ENCODE data around the gene PAAF1.
A peak's percentile ranks its signal among the peaks of the same experiment; 100 is the strongest.

The PAAF1 gene

DNA sequence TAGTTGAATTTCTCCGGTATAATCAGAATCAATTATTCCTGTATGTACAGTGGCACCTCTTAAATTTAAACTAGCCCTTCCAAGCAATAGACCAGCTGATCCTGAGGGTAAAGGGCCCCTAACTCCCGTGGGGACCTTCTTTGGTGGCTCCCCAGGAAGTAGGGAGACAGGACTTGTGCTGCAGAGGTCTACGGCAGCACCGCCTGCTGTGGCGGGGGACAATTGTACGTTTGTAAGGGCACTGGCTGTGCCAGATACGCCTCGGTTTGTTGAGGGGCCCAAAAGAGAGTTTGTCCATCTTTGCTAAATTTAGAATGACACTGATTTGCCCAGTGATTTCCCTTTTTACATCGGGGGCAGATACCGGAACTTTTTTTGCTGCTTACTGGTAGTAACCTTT, 68.1 kb downstream of the PAAF1 start:
- no peak for DNase-seq

DNA sequence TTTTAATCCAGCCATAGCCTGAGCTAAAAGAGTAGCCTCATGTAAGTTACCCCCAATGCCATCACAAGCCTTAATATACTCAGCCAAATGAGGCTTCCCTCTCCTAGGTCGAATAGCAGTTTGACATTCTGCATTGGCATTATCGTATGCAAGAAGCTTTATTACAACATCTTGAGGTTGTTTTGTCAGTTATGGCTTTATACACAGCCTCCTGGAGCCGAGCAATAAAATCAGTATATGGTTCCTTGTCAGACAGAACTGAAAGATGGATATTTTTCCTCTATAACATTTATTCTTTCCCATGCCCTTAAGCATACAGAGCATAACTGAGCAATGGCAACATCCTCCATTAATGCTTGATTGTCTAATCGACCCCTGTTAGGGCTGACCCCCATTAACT, 68.6 kb downstream of the PAAF1 start:
- TF ChIP-seq GATA1 (IDR thresholded peaks at IDR 0.05; ENCODE audit: low read depth, low read length) (no peak), POLR2A (IDR thresholded peaks at IDR 0.05; ENCODE audit: low read length) (no peak)
- no peak for DNase-seq

More for the DNA sequence above, 68.1 kb downstream of the PAAF1 start:
- TF ChIP-seq POLR2A (IDR thresholded peaks at IDR 0.05; ENCODE audit: low read length) = no peak
- no peak for TF ChIP-seq GATA1 (IDR thresholded peaks at IDR 0.05; ENCODE audit: low read depth, low read length)

DNA sequence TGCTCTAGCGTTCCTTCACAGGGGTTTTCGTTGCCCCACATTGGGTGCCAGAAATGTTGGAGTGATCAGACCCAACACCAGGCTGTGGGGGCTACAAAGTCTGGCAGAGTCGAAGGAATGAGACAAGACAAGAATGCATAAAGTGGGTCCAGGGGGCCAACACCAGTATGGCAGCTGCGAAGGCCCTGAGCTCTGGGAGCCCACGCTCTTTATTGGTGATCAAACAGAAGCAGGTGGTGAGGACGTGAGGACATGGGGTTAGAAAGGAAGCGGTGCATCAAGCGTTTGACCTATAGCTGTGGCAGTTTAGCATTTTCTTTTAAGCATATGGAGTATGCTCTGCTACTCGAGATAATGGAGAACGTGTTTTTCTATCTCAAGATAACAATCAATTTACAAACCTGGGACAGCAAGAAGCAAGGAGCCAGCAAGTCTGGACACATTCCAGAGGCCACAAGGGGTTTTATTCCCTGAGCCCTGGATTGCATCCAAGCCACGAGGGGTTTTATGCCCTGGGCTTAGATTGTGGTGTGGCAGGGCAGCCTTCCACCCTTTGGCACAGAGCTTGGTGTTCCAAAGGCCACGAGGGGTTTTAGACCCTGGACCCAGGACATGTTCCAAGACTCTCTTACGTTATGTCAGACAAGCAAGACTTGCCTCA, 70.1 kb downstream of the PAAF1 start:
- DNase-seq = no peak
- TF ChIP-seq POLR2A (IDR thresholded peaks at IDR 0.05; ENCODE audit: low read length) = no peak
- no peak for TF ChIP-seq GATA1 (IDR thresholded peaks at IDR 0.05; ENCODE audit: low read depth, low read length)

DNA sequence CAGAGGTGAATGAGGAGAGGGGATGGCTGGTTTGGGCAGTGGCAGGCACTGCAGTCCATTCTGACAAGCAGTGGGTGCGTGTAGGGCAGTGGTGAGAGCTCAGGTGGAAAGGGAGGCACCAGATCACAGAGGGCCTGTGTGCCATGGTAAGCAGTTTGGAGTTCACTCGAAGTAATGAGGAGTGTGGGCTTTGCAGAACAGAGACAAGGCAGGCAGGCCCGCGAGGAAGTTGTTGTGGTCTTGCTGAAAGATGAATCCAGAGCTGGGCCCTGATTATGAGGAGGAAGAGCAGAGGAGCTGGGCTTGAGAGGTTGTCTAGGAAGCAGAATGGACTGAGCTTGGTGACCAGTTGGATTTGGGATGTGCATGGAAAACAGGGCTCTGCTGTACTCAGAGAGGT, 72.4 kb downstream of the PAAF1 start:
- TF ChIP-seq GATA1 (IDR thresholded peaks at IDR 0.05; ENCODE audit: low read depth, low read length) = no peak
- no peak for TF ChIP-seq POLR2A (IDR thresholded peaks at IDR 0.05; ENCODE audit: low read length)
- DNase-seq = no peak

DNA sequence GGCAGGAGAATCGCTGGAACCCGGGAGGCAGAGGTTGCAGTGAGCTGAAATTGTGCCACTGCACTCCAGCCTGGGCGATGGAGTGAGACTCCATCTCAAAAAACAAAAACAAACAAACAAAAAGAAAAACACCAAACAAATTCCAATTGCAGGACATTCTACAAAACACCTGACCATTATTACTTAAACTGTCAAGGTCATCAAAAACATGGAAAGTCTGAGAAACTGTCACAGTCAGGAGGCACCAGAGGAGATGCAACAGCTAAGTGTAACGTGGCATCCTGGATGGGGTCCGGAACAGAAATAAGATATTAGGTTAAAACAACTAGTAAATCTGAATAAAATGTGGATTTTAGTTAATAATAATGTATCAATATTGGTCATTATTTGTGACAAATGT, 73.1 kb downstream of the PAAF1 start:
- no peak for DNase-seq
- TF ChIP-seq POLR2A (IDR thresholded peaks at IDR 0.05; ENCODE audit: low read length) (no peak), GATA1 (IDR thresholded peaks at IDR 0.05; ENCODE audit: low read depth, low read length) (no peak)

DNA sequence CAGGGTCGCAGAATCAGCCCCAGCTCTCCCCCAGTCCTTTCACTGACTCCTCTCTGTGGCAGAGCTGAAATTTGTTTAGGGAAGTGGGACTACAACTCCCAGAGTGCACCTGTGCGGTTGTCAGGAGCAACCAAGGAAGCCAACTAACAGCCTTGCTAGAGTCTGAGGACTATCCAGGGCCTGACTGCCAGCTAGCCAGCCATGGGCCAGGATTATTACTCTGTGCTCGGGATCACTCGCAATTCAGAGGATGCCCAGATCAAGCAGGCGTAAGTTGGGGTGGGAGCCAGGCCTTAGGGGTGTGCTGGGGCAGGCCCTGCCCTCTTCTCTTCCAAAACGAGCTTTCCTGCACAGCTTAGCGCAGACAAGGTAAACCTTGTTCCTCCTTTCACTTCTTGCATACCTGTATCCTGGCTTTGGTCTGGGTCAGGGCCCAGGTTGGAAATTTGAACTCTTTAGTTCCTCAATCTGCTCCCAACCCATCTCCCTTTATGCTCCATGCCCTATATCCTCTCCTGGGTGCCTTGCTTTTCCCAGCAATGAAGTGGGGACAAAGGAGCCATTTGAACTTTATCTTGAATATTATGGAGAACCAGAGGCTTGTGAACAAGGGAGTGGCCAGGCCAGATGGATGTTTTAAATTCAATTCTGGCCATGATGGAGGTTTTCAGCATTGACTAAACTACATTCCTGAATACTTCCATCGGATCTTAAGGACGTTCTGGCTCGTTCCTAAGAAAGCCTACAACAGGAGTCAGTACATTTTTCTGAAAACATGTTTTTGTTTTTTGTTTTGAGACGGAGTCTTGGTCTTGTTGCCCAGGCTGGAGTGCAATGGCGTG, 74.3 kb downstream of the PAAF1 start, which contains the start of gene DNAJB13:
Gene DNAJB13 (plus strand): TSS at position 158 of the 842 bp plus-strand sequence. CDS start 44 bp downstream, at position 202.
- TF ChIP-seq GATA1 (IDR thresholded peaks at IDR 0.05; ENCODE audit: low read depth, low read length) (no peak), POLR2A (IDR thresholded peaks at IDR 0.05; ENCODE audit: low read length) (no peak)
- peak; percentile 44 to 55 for DNase-seq

DNA sequence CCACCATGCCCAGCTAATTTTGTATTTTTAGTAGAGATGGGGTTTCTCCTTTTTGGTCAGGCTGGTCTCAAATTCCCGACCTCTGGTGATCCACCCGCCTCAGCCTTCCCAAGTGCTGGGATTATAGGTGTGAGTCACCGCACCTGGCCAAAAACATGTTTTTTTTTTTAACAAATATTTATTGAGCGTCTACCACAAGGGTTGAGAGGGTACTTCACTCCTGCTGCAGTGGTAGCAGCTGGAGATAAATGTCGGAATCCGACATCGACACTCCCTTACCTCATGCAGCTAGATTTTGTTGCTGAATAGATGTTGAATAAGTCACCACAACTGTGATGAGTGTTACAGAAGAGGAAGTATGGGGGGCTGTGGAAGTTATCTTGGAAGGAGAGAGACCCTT, 75.0 kb downstream of the PAAF1 start:
- DNase-seq = no peak
- no peak for TF ChIP-seq GATA1 (IDR thresholded peaks at IDR 0.05; ENCODE audit: low read depth, low read length)

DNA sequence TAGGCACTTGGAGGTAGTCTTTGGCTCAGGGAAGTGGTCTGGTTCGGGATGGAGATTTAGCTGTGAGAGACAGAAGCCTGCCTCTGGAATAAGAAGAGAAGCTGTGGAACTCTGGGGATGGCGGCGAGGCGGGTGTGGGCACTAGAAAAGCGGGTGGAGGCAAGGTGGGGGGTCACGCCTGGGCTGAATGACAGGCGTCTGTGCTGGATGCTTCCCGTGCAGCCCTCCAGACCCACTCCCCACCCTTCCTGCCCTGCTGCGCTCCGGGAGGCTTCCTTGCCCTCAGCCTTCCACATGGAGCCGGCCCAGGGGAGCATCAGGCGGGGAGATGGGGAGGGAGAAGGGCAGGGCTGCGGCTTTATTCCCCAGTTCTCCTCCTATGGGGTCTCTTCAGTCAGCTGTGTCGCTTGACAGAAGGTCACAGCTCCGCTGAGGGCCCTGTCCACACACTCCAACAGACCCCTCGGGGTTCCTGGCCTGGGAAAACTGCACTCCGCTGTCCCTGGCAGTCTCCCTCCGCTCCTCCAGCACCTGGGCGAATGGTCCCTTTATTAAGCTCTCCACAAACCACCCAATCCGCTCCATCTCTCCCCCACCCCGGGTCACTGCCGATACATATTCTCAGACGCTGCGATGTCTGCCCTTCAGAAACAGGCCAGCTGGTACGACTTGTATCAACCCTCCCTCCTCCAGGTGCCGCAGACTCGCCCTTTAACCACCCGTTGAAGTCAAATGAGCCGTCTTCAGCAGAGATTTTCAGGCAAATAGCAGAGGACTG, 80.3 kb downstream of the PAAF1 start:
- TF ChIP-seq GATA1 (IDR thresholded peaks at IDR 0.05; ENCODE audit: low read depth, low read length) (no peak), POLR2A (IDR thresholded peaks at IDR 0.05; ENCODE audit: low read length) (no peak)
- DNase-seq = no peak

DNA sequence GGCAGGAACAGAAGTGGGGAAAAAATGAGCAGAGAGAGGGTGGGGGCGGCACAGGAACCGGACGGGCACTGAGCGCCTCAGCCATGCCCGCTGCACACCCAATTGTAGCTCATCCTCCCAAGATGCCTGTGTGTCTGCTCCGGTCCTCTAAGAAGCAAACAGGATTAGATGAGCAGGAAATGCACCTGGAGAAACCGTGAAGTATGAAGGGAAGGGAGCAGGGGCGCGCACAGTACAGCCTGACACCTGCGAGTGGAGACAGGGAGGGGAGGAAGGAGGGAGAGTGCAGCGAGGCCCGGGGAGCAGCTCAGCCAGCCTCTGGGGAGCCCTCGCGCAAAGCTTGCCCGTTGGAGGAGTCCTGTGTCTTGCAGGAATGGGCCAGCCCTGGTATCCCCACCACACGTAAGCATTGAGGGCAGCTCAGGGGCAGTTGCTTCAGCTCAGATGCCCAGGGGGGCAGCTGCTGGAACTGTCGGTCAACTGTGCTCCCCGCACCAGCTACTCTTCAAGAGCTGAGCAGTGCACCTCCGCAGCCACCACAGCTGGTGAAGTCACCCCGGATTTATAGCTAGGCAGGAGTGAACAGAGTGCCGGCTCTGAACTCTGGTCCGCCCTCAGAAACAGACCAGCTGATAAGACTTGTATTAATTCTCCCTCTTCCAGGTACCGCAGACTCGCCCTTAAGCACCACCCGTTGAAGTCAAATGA, 81.0 kb downstream of the PAAF1 start:
- no peak for DNase-seq
- TF ChIP-seq GATA1 (IDR thresholded peaks at IDR 0.05; ENCODE audit: low read depth, low read length) (no peak), POLR2A (IDR thresholded peaks at IDR 0.05; ENCODE audit: low read length) (no peak)

DNA sequence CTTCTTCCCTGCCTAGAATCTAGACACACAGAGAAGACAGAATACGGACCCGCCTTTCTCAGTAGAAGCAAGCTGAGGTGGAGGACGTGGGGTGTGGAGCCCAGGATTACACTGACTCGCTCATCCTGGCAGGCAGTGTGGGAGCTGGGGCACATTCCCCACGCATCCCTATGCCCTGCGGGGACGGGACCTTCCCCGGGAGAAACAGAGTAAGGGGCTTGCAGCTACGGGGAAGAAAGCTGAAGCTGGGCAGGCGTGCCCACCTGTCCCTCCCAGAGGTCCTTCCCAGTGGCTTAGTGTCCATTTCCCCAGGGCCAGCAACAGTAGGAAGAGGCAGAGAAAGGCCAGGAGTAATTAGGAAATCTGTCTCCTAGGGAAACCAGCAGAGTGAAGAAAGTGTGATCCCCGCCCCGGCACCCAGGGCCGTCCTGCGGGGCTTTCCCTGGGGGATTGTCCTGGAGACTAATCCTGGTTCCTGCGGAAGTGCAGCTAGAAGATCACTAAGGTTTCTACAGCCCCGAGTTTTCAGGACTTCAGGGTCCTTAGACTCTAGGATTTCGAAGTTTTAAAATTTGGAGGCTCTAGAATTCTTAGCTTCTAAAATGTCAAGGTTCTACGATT, 81.8 kb downstream of the PAAF1 start:
- TF ChIP-seq GATA1 (IDR thresholded peaks at IDR 0.05; ENCODE audit: low read depth, low read length) (no peak), POLR2A (IDR thresholded peaks at IDR 0.05; ENCODE audit: low read length) (no peak)

DNA sequence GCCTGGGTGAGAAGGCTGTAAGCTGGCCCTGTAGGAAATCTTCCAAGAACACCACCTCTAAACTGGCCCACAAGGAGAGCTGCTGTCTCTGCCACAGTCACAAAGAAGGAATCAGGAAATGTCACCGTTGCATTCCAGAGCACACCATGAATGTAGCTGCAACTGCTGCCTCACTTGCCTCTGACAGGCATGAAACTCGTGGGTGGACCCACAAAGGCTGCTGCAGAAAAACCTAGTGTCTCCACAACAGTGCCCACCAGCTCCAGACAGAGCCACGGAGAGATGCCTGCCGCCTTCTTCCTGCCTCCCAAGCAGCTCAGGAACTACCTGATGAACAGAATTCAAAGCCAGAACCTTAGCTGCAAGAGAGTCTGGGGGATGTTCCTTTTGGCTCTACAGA, 84.5 kb downstream of the PAAF1 start:
- TF ChIP-seq GATA1 (IDR thresholded peaks at IDR 0.05; ENCODE audit: low read depth, low read length) (no peak), POLR2A (IDR thresholded peaks at IDR 0.05; ENCODE audit: low read length) (no peak)
- no peak for DNase-seq

More for the DNA sequence above, 81.8 kb downstream of the PAAF1 start:
- DNase-seq = no peak

DNA sequence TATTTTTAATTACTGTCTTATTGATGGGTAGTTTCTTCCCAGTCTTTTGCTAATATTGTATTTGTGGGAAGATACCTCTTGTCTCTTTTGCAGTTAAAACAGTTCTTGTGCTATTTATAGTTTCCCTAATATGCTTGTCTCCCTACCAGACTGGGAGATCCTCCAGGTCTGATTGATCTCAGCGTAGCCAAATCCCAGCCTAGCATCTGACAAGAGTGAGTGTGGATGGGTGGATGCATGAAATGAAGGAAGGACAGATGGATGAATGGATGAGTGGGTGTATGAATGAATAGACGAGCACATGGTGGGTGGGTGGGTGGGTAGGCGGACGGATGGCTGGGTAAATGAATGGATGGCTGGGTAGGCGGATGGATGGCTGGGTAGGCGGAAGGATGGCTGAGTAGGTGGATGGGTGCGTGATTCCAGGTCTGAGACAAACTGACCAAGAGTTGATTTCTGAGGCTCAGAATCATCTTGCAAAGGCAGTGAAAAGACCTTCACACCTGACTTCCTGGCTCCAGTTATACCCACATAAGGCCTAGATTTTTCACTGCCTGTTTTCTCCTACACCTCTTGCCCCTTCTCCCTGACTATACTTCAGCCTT, 85.4 kb downstream of the PAAF1 start:
- TF ChIP-seq GATA1 (IDR thresholded peaks at IDR 0.05; ENCODE audit: low read depth, low read length) = no peak
- DNase-seq = no peak

DNA sequence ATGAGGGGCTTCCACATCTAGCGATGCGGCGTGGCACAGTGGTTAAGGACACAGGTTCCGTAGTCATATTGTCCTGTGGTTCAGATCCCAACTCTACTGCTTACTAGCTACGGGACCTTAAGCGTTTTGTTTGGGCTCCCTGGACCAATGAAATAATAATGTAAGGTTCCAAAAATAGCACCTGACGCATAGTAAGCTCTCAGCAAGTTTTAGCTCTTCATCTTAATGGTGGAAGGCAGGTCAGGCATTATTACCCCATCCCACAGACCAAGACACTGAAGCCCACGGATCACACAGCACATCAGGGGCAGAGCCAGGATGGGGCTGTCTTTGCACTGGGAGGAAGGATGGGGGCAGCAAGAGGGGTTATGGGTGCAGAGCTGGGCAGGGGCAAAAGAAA, 87.1 kb downstream of the PAAF1 start:
- no peak for DNase-seq
- TF ChIP-seq GATA1 (IDR thresholded peaks at IDR 0.05; ENCODE audit: low read depth, low read length) (no peak), POLR2A (IDR thresholded peaks at IDR 0.05; ENCODE audit: low read length) (no peak)
